B cell (primary cell): ENCODE measurements around the gene PRKCG. TPM values are rescaled to one million over a fixed set of nuclear protein-coding genes. Genes with fewer than 3 reads are reported as not detected.

ENCODE experiments used
- ATAC-seq: fragments of 200-7000 bp; cut with Tn5 transposase; one replicate; pipeline ENCODE4 v1.10.0; 2021; ENCODE audit warnings: low read depth, mild to moderate bottlenecking, moderate number of reproducible peaks, moderate library complexity
- CTCF ChIA-PET: fragments of 350-600 bp; sonication (Branson Sonifier 250); formaldehyde crosslinking; loops from one replicate; lab custom pipeline; 2021; ENCODE audit warnings: antibody characterized with exemption, inconsistent platforms; lab: Charles Lee
- POLR2A ChIA-PET: fragments of 350-600 bp; sonication (Branson Sonifier 250); formaldehyde crosslinking; loops from one replicate; lab custom pipeline; 2021; ENCODE audit warnings: antibody characterized with exemption; lab: Charles Lee
- DNase-seq: peaks from one replicate; pipeline ENCODE4 v3.0.0; 2013
- H2AFZ ChIP-seq: 2 replicates; pipeline ENCODE4 v1.6.1; 2012; ENCODE audit warnings: mild to moderate bottlenecking, low read depth, low read length; ENCODE audit not compliant: insufficient read depth, poor library complexity, severe bottlenecking
- H3K27ac ChIP-seq, 2 donors: 1 replicate in 1 of 2; 2 replicates in 1 of 2; pipeline ENCODE4 v1.5.1; 2012 to 2013; ENCODE audit warnings: low read length in 2 of 2, mild to moderate bottlenecking in 2 of 2, moderate library complexity in 1 of 2
- H3K27me3 ChIP-seq, 4 experiments: fragments of 200-600 bp in 1 of 4; sonication (generic) in 1 of 4; replicated peaks in 1 of 4; 1 replicate in 2 of 4; 2 replicates in 2 of 4; pipeline versions ENCODE4 v1.6.1 to v1.7.0; 2013 to 2016; ENCODE audit warnings: low read length in 3 of 4, mild to moderate bottlenecking in 2 of 4, mixed read lengths in 1 of 4, moderate library complexity in 1 of 4; ENCODE audit not compliant: insufficient read depth in 4 of 4, control insufficient read depth in 3 of 4; ENCODE audit errors: control extremely low read depth in 1 of 4
- H3K36me3 ChIP-seq, 2 experiments: replicated peaks in 1 of 2; 1 replicate in 1 of 2; 2 replicates in 1 of 2; pipeline versions ENCODE4 v1.6.1 to v1.7.1; 2013; ENCODE audit warnings: low read length in 1 of 2; ENCODE audit not compliant: insufficient read depth in 2 of 2, control insufficient read depth in 1 of 2; ENCODE audit errors: control extremely low read depth in 1 of 2, extremely low read depth in 1 of 2
- H3K4me1 ChIP-seq, 2 donors: fragments of 200-600 bp in 1 of 2; sonication (generic) in 1 of 2; 1 replicate in 1 of 2; 2 replicates in 1 of 2; pipeline versions ENCODE4 v1.5.1 to v1.6.1; 2013 to 2017; ENCODE audit warnings: low read length in 2 of 2; ENCODE audit not compliant: control insufficient read depth in 2 of 2, insufficient read depth in 2 of 2
- H3K4me2 ChIP-seq: replicated peaks from 2 replicates; pipeline ENCODE3; 2012; ENCODE audit warnings: mild to moderate bottlenecking, low read depth, low read length; ENCODE audit not compliant: poor library complexity, severe bottlenecking
- H3K4me3 ChIP-seq, 5 experiments: fragments of 200-600 bp in 1 of 5; sonication (generic) in 1 of 5; 1 replicate in 3 of 5; 2 replicates in 2 of 5; pipeline versions ENCODE4 v1.5.1 to v1.7.0; 2011 to 2016; ENCODE audit warnings: low read length in 4 of 5, mild to moderate bottlenecking in 4 of 5, low read depth in 2 of 5, control low read depth in 1 of 5, moderate library complexity in 1 of 5; ENCODE audit not compliant: insufficient read depth in 1 of 5; ENCODE audit errors: control extremely low read depth in 1 of 5, extremely low read depth in 1 of 5
- H3K79me2 ChIP-seq: fragments of 200-600 bp; sonication (generic); one replicate; pipeline ENCODE4 v1.6.0; 2016; ENCODE audit warnings: low read length; ENCODE audit not compliant: control insufficient read depth, insufficient read depth
- H3K9ac ChIP-seq: fragments of 200-600 bp; sonication (generic); 2 replicates; pipeline ENCODE4 v1.6.1; 2017; ENCODE audit warnings: mild to moderate bottlenecking, low read length, moderate library complexity
- H3K9me3 ChIP-seq, 3 donors: one replicate each; pipeline versions ENCODE4 v1.6.1 to v1.7.1; 2013; ENCODE audit warnings: low read length in 2 of 3; ENCODE audit not compliant: control insufficient read depth in 2 of 3, insufficient read depth in 1 of 3; ENCODE audit errors: control extremely low read depth in 1 of 3
- H4K20me1 ChIP-seq: 2 replicates; pipeline ENCODE4 v1.6.0; 2012; ENCODE audit warnings: mild to moderate bottlenecking, low read length; ENCODE audit not compliant: insufficient read depth, control insufficient read depth, poor library complexity, severe bottlenecking
- H3K27ac Mint-ChIP-seq: one replicate; pipeline ENCODE4 v1.8.0; 2021; ENCODE audit warnings: mixed read lengths
- H3K27me3 Mint-ChIP-seq: one replicate; pipeline ENCODE4 v1.8.0; 2021; ENCODE audit warnings: mixed read lengths
- H3K4me1 Mint-ChIP-seq: one replicate; pipeline ENCODE4 v1.8.0; 2021; ENCODE audit warnings: mixed read lengths
- H3K4me3 Mint-ChIP-seq: one replicate; pipeline ENCODE4 v1.8.0; 2021; ENCODE audit warnings: mixed read lengths
- H3K9me3 Mint-ChIP-seq: one replicate; pipeline ENCODE4 v1.8.0; 2022; ENCODE audit warnings: mixed read lengths; ENCODE audit not compliant: insufficient read depth
- EZH2 ChIP-seq: IDR thresholded peaks from 2 replicates; pipeline ENCODE4 v1.6.1; 2012; ENCODE audit warnings: borderline replicate concordance, low read depth, mild to moderate bottlenecking, moderate library complexity, low read length; ENCODE audit not compliant: insufficient read depth, poor library complexity, severe bottlenecking
- WGBS: methylation state at CpG from one replicate; pipeline ENCODE4 v1.1.5; 2013; ENCODE audit warnings: missing lambda C conversion rate; ENCODE audit not compliant: insufficient coverage; 5-methylcytosine and 5-hydroxymethylcytosine counted together
- intact Hi-C: fragments of 100-400 bp; cut with micrococcal nuclease; formaldehyde crosslinking; loops from one replicate; pipeline ENCODE4 v1.10.0; 2022
- polyA plus RNA-seq: library from polyadenylated mRNA; depleted of rRNA; stranded (reverse); fragments of >200 nt; gene quantifications from 2 replicates; pipeline ENCODE4 v1.2.3, GENCODE V29; 2012
- total RNA-seq, 2 donors: library from RNA; stranded (reverse); fragments of 120-200 nt in 1 of 2; gene quantifications; 1 replicate in 1 of 2; 2 replicates in 1 of 2; pipeline versions ENCODE4 v1.2.3 to v1.2.4, GENCODE V29; 2013 to 2022
- TF ChIP-seq, protein P1 (sequence below): fragments of 200-600 bp; IDR thresholded peaks from one replicate; pipeline ENCODE4 v1.8.0; 2022; ENCODE audit warnings: antibody characterized with exemption, mild to moderate bottlenecking

The PRKCG gene
- total and polyA plus RNA-seq, 2 donors (not counting 1 experiment from before 2014, with no cell fraction given) = 0.31 TPM; not detected in 1

DNA sequence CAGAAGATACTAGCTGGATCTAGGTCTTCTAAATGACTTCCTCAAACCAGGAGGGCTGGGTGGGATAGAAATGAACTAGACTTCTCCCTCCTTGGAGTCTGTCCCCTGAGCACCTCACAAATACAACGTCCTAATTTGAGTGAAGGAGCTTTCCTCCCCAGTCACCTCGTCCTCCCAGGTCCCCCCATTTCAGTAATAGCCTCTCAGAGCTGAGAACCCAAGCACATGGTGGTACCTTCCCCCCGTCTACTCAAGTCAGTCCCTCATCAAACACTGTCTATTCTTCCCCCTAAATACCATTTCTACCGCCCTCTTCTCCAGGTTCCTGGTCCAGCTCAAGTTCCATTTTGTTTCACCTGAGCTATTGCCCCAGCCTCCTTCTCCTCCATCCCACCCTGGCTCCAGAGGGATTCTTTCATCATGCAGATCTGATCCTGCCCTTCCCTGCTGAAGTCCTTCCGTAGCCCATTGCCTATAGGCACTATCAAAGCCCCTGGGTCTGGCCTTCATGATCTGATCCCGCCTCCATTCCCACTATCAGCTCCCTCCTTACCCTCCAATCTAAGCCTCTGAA lies 5.3 kb upstream of the PRKCG start:
- H3K27me3 Mint-ChIP-seq = peaks cover 9% of the 10 kb centered on the region
- DNase-seq (peak; percentile 47), ATAC-seq (no peak)
- Histone ChIP-seq H3K36me3 (peaks cover 5 to 29% of the 10 kb centered on the region in 2 experiments), H3K4me3 (no peak overlapping the region), H3K9ac (no peak overlapping the region), H3K4me1 (peaks cover 57 to 61% of the 10 kb centered on the region in 2 donors), H3K27me3 (peaks cover 0 to 30% (median 26%) of the 10 kb centered on the region in 4 experiments), H3K4me2 (peak overlapping the region; percentile 59), H4K20me1 (peaks cover 54% of the 10 kb centered on the region), H3K79me2 (peaks cover 45% of the 10 kb centered on the region), H3K9me3 (peaks cover 0 to 20% (median 0%) of the 10 kb centered on the region in 3 donors), H3K27ac (peak overlapping the region; percentile 25 to 49), H2AFZ (no peak overlapping the region)
- H3K9me3 Mint-ChIP-seq = no peaks in the 10 kb centered on the region
- intact Hi-C loops = no loop called here
- TF ChIP-seq, protein P1, sequence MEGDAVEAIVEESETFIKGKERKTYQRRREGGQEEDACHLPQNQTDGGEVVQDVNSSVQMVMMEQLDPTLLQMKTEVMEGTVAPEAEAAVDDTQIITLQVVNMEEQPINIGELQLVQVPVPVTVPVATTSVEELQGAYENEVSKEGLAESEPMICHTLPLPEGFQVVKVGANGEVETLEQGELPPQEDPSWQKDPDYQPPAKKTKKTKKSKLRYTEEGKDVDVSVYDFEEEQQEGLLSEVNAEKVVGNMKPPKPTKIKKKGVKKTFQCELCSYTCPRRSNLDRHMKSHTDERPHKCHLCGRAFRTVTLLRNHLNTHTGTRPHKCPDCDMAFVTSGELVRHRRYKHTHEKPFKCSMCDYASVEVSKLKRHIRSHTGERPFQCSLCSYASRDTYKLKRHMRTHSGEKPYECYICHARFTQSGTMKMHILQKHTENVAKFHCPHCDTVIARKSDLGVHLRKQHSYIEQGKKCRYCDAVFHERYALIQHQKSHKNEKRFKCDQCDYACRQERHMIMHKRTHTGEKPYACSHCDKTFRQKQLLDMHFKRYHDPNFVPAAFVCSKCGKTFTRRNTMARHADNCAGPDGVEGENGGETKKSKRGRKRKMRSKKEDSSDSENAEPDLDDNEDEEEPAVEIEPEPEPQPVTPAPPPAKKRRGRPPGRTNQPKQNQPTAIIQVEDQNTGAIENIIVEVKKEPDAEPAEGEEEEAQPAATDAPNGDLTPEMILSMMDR = no peak
- no peak for TF ChIP-seq EZH2
- H3K27ac Mint-ChIP-seq = peak overlapping the region; percentile 48
- POLR2A ChIA-PET = interaction anchor here (0.6 kb wide), 1 partner anchor 322 kb away, joined by 11 read pairs; no protein-coding TSS in a partner anchor
- CTCF ChIA-PET = interaction anchor here (1.1 kb wide), 1 partner anchor 9 kb away, joined by 5 read pairs; the partner anchor contains the start of gene MYADM
- 89% methylated on average over 5 of the region's 6 CpGs for WGBS
- H3K4me1 Mint-ChIP-seq = peaks cover 39% of the 10 kb centered on the region
- peak overlapping the region; percentile 11 for H3K4me3 Mint-ChIP-seq

DNA sequence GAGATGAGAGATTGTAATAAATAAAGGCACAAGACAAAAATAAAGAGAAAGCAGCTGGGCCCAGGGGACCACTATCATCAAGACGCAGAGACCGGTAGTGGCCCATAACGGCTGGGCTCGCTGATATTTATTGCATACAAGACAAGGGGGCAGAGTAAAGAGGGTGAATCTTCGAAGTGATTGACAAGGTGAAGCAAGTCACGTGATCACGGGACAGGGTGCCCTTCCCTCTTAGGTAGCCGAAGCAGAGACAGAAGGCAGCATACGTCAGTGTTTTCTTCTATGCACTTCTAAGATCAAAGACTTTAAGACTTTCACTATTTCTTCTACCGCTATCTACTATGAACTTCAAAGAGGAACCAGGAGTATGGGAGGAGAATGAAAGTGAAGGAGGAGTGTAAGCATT lies 4.6 kb upstream of the PRKCG start:
- Histone ChIP-seq H3K36me3 (peaks cover 5 to 29% of the 10 kb centered on the region in 2 experiments), H3K27me3 (peaks cover 0 to 36% (median 29%) of the 10 kb centered on the region in 4 experiments), H4K20me1 (peaks cover 48% of the 10 kb centered on the region), H3K4me2 (peak overlapping the region; percentile 59), H3K79me2 (peaks cover 44% of the 10 kb centered on the region), H3K9me3 (peaks cover 0 to 20% (median 0%) of the 10 kb centered on the region in 3 donors), H3K9ac (no peak overlapping the region), H3K27ac (peak overlapping the region; percentile 25 to 49), H3K4me1 (peaks cover 59 to 61% of the 10 kb centered on the region in 2 donors), H2AFZ (no peak overlapping the region), H3K4me3 (no peak overlapping the region)
- no peak for ATAC-seq
- peak; percentile 78 for DNase-seq
- CTCF ChIA-PET = interaction anchor here (1.1 kb wide), 1 partner anchor 9 kb away, joined by 5 read pairs; the partner anchor contains the start of gene MYADM
- no peaks in the 10 kb centered on the region for H3K9me3 Mint-ChIP-seq
- intact Hi-C loops = no loop called here
- POLR2A ChIA-PET = no interaction called here
- peak overlapping the region; percentile 81 for H3K27ac Mint-ChIP-seq
- 36% methylated on average over 4 of the region's 10 CpGs for WGBS
- H3K27me3 Mint-ChIP-seq = peaks cover 9% of the 10 kb centered on the region
- H3K4me3 Mint-ChIP-seq = peak overlapping the region; percentile 59
- no peak for TF ChIP-seq EZH2
- TF ChIP-seq, protein P1 = no peak
- peaks cover 42% of the 10 kb centered on the region for H3K4me1 Mint-ChIP-seq
